OCI-LY1 (cell line): Measurements from ENCODE around the gene NDUFS1.

Experiments
- EZH2 ChIP-seq: fragments of 200-600 bp; sonication (generic), shearing (Covaris generic); IDR thresholded peaks from 2 replicates; pipeline ENCODE4 v1.8.0; 2017; ENCODE audit warnings: borderline replicate concordance, mixed run types, mild to moderate bottlenecking, antibody characterized with exemption, low read length, moderate library complexity, mixed read lengths
- TF ChIP-seq, protein P1 (sequence below): fragments of 200-600 bp; sonication (generic), shearing (Covaris generic); IDR thresholded peaks from 2 replicates; pipeline ENCODE4 v1.5.1; 2017; ENCODE audit warnings: mild to moderate bottlenecking, antibody characterized with exemption, low read length, moderate library complexity, mixed read lengths

DNA sequence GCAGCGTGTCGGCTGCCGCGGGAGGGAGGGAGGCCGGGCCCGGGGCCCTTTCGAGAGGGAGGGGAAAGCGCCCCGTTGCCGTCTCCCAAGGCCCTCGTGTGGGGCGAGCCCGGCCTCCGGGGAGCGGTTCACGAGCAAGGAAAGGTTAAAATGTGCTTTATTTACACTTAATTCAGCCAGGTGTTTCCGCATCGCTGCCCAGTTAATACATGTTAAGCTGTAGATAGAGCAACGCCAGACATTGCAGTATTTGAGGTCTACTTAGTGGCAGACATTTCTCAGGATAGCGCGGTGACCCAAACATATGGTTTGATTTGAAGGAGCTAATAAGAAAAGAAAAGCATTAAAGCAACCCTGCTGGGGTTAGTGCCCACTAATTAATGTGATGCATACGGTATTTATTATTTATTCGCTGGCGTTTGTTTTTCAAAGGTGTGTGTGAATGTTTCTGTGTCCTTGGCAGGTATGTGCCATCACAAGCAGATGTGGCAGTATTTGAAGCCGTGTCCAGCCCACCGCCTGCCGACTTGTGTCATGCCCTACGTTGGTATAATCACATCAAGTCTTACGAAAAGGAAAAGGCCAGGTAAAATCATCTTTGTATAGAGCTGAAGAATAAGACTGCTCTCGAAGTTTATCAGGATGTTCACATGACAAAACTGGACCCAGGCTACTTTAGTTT, 1.0 kb upstream of the NDUFS1 start:
- TF ChIP-seq, protein P1, sequence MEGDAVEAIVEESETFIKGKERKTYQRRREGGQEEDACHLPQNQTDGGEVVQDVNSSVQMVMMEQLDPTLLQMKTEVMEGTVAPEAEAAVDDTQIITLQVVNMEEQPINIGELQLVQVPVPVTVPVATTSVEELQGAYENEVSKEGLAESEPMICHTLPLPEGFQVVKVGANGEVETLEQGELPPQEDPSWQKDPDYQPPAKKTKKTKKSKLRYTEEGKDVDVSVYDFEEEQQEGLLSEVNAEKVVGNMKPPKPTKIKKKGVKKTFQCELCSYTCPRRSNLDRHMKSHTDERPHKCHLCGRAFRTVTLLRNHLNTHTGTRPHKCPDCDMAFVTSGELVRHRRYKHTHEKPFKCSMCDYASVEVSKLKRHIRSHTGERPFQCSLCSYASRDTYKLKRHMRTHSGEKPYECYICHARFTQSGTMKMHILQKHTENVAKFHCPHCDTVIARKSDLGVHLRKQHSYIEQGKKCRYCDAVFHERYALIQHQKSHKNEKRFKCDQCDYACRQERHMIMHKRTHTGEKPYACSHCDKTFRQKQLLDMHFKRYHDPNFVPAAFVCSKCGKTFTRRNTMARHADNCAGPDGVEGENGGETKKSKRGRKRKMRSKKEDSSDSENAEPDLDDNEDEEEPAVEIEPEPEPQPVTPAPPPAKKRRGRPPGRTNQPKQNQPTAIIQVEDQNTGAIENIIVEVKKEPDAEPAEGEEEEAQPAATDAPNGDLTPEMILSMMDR = no peak
- no peak for TF ChIP-seq EZH2
